ENCODE measurements around the gene ADAM22.

GRCh38 chr7:88147341-88147740, 213.3 kb downstream of the ADAM22 start:
- TF ChIP-seq CTCF (IDR thresholded peaks at IDR 0.05): no peak
- TF ChIP-seq POLR2A (IDR thresholded peaks at IDR 0.05): no peak
